Stimulated activated CD8-positive, alpha-beta memory T cell treated with anti-CD3 and anti-CD28 coated beads, Interleukin-2, amount 100 ng/mL, for 1 hour (primary cell): ENCODE results near the gene HLA-DOA.

Experiments used
- DNase-seq, 2 donors: peaks; one replicate each; pipeline ENCODE4 v3.0.0-alpha.2; 2020; ENCODE audit warnings: low read depth in 2 of 2

Gene HLA-DOA

DNA sequence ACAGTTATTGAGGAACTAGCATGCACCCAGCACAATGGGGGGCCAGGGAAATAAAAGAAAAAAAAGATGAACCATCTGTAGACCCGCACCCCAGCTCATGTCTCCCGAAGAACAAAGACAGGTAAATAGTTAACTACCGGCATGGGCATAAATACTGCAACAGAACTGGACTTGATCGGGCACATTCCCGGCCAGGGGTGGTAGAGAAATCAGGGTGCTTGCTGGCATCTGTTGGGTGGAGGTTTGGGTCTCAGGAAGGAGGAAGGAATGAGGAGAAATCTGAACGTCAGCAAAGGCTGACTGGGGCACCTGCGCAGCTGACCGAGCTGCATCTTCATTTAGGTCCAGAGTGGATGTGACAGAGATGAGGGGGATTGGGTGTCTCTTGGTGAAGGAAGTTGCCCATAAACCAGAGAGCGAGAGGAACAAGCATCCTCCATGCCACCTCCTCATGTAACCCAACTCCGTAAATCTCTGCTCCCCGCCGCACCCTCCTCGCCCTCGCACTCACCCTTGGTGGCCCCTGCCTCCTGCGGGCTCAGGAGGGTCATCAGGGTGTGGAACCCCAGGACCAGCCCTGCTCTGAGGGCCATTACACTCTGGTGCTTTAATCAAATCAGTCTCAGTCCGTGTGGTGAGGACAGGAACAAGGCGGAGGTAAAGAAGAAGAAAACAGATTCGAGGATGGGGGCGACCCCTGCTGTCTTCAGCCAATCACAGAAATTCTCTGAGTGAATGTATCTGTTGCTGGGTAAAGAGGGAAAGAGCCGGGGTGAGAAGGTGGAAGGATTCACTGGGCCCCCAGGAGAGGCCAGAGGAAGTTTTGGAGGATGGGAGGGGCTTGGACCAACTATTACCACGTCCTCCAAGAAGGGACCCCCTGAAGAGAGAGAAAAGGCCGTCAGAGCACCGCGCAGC lies at the start of gene HLA-DOA:
TSS of gene HLA-DOA (minus strand) at position 648 of the 918 bp plus-strand sequence.
- DNase-seq, result peak; percentile 24 to 29

DNA sequence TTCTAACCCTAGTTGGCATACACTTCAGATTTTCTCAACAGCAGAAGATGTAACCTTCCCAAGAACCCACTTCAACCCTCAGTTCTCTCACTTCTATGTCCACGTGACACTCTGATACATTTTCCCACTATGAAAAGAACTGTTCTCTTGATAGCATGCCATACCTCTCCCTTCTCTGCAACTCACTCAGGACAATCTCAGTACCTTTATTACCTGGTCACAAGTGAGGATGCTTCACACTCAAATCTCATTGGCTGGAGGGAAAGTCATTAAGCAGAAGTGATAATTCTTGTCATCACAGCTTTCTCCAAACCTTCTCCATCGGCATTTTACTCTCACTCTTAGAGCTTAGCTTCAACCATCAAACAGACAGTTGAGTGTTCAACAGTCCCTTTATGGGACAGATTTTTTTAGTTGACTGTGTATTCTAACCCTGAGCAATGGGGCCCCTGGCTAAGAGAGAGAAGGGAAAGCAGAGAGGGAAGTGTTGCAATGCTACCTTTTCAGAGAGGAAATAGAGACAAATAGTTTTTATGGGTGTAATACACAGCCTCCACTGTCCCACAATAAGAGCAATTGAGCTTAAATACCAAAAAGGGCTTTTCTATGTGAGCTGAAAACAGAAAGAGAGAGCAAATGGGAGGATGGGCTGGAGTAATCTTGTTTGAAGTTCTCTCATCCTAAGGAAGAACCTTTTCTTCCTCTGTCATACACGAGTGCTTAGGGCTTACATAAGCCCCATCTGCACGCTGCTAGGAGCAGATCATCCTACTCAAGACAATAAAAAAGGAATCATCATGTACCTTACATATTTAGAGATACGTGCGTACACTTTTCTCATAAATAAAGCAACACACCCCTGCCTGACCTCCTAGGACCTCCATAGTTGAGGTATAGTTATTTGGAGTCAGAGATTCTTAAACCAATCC lies 48.1 kb upstream of the HLA-DOA start:
- no peak for DNase-seq

DNA sequence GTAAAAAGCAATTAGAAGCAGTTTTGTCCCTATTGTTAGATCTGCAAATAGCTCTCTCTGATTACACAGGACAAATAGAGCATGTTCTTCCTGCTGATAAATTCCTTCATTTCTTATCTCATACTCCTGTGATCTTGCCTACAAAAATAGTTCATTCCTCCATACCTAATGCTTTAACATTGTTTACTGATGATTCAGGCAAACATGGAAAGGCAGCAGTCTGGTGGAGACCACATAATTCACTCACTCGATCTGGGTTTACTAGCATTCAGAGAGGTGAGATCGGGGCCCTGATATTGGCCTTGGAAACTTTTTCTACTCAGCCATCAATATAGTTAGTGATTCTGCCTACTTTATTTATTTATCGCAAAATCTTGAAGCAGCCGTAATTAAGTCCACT lies 43.8 kb upstream of the HLA-DOA start:
- no peak for DNase-seq

DNA sequence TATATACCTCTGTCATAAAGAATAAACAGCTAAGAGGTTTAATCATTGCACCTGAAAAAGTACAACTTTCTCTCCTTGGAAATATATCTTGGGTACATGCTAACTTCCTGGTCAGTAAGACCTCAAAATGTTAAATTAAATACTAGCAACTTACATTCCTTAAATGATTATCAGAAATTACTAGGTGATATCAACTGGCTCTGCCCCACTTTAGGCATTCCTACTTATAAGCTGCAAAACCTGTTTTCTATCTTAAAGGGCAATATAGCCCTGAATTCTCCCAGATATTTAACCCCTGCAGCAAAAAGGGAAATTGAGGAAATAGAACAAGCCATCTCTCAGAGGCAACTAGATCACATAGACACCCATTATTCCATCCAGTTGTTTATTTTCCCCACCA lies 43.2 kb upstream of the HLA-DOA start:
- no peak for DNase-seq

DNA sequence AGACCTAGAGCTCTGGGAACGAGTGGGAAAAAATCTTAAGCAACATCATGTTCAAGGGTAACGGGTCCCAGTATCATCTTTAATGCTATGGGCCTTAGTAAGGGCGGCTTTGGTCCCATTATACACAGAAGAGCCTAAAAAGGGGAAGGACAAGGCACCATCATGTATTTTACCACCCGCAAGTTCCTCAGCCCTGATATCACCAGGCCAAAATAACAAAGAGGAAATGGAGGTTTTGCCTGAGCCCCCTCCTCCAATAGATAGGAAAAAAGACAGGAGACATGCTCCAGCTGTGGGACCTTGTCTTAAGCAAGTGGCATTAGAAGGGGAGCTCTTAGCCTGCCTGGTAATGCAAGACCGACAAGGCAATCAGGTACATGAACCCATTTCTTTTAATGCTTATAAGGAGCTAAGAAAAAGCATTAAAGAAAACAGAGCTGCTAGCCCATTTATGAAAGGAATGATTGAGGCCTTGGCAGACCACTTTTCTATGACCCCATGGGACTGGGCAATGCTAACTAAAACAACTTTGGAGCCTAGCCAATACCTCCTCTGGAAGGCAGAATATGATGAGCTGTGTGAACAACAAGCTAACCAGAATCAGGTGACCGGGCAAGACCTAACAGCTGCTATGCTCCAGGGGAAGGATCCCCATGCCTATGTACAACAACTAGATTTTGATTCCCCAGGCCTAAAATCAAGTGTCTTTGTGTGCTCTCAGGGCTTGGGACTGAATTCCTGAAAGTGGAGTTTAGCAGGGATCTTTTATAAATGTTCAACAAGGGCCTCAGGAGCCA lies 40.8 kb upstream of the HLA-DOA start:
- DNase-seq, result no peak

- no peak for DNase-seq
These were observed 40.1 kb upstream of the HLA-DOA start for GRCh38 chr6:33049323-33050013.

DNA sequence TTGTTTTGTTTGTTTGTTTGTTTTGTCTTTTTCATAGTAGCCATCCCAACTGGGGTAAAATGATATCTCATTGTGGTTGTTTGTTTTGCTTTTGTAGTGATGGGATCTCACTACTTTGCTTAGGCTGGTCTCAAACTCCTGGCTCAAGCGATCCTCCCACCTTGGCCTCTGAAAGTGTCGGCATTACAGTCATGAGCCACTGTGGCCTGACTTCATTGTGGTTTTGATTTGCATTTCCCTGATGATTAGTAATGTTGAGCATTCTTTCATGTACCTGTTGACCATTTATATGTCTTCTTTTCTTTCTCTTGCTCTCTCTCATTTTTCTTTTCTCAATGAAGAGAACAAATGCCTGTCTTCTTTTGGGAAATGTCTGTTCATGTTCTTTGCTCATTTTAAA lies 30.8 kb upstream of the HLA-DOA start:
- DNase-seq, result no peak

DNA sequence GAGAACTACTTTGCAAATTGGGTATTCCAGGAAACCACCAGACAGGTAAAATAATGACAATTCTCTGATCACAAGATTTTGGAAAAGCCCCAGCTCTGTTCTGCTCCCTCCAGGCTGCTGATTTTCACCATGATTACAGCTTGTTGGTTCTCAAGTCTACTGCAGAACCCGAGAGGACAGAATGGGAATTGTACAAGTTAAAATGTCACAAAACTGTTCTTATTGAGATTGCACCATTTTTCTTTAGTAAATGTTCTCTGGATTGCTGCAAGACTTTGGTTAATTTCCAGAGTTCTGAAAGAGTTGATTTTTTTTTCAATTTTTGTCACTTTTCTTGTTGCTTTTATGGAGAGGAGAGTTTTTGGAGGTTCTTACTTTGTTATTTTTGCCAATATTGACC lies 27.1 kb upstream of the HLA-DOA start:
- no peak for DNase-seq

DNA sequence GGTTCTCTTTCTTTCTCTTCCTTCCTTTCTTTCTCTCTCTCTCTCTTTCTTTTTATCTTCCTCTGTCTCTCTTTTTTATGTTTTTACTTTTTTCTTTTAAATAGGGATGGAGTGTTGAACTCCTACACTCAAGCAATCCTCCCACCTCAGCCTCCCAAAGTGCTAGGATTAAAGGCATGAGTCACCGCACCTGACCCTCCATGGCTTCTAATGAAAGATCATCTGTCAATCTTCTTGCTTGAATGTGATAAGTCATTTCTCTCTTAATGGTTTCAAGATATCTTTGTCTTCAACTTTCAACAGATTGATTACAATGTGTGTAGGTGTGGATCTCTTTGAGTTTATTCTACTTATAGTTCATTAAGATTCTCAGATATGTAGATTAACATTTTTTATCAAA lies 25.2 kb upstream of the HLA-DOA start:
- no peak for DNase-seq

GRCh38 chr6:33030245-33030644 lies 20.9 kb upstream of the HLA-DOA start:
- no peak for DNase-seq

DNA sequence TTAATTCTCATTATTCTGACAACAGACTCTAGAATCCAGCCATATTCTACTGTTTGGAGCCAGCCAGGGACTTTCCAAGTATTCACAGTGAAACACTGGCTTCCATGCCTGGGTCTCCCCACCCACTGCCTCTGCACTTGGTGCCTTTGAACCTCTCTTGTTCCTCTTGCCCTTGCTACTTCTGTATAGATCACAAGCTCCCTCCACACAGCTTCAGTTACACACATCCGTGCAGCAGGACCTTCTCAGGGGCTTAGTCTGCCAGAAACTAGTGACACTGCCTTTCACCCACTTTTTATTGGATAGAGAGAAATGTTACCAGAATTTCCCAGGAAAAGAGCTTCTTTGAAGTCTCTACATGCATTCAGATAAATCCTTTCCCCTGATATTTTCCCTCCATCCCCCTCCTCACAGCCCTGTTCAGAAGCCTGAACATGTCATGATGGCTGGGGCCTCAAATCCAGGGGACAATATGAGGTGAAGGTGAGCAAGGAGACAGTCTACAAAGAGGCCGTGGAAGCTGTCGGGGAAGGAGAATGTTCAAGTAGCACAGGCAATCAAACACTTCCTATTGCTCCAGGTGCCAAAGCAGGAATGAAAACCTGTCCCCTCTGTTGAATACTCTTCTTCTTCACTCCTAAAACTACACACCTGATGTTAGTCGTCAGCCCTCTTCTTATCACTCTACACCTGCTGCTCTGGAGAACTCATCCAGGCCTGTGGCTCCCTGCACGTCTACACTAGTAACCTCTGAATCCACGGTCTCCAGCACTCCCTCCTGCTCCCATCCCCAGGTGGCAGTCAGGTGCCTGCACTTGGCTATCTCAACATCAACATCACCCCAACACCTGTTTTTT lies 20.2 kb upstream of the HLA-DOA start:
- no peak for DNase-seq

DNA sequence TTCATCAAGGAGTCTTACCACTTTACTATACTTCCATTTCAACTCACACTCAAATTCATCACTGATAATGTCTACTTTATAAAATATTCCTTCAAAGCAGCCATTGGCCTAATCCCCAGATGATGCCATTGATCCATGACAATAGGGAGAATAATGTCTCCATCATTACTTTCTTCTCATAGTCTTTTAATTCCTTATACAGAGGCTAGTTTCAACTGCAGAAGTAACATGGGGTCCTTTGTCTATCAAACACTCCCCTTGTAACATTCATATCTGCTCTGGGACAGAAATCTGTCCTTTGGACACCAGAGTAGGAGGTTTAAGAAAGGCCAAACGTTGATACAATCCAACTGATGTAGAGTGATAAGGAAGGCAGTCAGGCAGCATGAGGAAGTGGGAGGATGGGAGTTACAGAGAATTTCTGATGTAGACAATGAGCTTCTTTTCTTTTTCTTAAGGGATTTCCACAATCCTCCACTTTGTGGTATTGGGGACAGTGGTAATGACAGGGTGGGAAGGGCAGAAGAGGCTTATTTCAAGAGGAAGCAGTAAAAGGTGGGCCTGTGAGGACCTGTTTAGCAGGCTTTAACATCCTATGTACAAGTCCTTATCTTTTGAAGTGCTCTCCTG lies 18.9 kb upstream of the HLA-DOA start:
- no peak for DNase-seq

- no peak for DNase-seq
These were observed 15.1 kb upstream of the HLA-DOA start for GRCh38 chr6:33024521-33024920.

DNA sequence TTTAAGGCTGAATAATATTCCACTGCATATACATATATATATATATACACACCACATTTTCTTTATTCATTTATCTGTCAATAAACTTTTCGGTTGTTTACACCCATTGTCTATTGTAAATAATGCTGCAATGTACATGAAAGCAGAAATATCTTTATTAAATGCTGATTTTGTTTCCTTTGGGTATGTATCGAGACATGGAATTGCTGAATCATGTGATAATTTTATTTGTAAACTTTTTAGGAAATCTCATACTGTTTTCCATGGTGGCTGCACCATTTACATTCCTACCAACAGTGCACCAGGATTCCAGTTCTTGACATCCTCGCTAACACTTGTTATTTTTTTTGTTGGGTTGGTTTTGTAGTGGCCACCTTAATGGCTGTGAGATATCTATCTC lies 14.1 kb upstream of the HLA-DOA start:
- DNase-seq, result no peak

DNA sequence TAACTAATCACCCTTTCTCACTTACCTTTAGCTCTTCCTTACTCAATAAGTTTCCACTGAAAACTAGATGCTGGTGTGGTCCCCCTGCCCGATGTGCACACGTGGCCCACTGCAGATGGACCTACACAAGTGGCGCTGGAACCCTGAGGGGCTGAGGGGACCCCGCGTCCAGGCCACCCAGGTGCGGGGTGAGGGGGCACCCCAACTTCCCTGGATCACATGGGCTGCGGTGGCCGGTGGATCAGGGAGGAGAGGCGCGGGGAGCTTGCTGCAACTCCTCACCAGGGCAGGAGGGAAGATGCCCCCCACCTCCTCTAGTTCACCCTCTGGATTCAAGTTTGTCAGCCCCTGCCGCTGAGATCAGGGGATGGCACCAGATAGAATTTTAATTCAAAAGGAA lies 12.5 kb upstream of the HLA-DOA start:
- DNase-seq, result no peak

DNA sequence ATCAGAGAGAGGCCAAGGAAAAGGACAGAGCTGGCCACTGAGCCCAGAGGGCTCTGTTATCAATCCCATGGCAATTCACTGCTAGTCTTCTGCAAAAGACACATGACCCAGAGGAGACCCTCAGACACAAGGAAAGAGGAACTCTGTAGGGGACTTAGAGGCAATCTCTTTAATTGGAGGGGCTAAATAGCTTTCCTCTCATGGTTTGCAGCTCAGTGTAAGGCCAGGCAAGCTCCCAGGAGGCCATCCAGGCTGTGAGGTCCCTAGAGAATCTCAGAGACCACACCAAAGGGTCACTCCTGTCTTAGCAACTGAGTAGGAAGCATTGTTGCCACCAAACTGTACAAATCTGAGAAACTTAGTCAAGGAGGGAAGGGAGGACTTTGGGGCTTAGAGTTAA lies 10.0 kb upstream of the HLA-DOA start:
- no peak for DNase-seq

DNA sequence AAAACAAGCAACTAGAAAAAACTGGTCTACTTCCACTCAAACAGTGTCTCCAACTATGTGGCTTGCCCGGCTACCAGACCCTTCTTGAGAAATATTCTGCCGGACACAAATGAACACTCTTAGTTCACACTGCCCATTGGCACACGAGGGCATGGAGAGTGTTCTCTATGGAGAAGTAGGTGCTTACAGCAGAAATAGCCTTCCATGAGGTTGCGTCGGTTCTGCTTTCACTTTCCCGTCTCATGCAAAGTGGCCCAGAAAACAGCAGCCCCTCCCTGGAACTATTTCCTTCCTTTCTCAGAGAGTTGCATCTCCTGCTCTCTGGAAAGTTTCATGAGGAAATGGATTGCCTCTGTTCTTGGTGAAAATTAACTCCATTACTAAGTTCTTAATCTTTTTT lies 9.5 kb upstream of the HLA-DOA start:
- no peak for DNase-seq

GRCh38 chr6:33018418-33018817 lies 9.0 kb upstream of the HLA-DOA start:
- no peak for DNase-seq

- DNase-seq, result no peak
These were observed 8.4 kb upstream of the HLA-DOA start for GRCh38 chr6:33017694-33018353.
